ENCODE data around the gene GPR39. TPM values are rescaled to one million over a fixed set of nuclear protein-coding genes. Genes with fewer than 3 reads are reported as not detected.

The GPR39 gene
- total and polyA plus RNA-seq, 4 donors = 0.23 to 0.42 TPM; not detected in 2

- Histone ChIP-seq H3K4me3 (ENCODE audit: low read length in 2 of 2) (no peak overlapping the region), H3K36me3 (ENCODE audit: control insufficient read depth in 1 of 2, insufficient read depth in 2 of 2, low read length in 1 of 2) (no peaks in the 10 kb centered on the region), H3K9me3 (ENCODE audit: control insufficient read depth, low read length) (no peaks in the 10 kb centered on the region), H3K27me3 (ENCODE audit: control insufficient read depth in 1 of 2, insufficient read depth in 2 of 2, low read length in 1 of 2) (peaks cover 0 to 2% of the 10 kb centered on the region in 2 donors), H3K4me1 (ENCODE audit: control insufficient read depth in 1 of 2, insufficient read depth in 2 of 2, low read length in 2 of 2) (no peaks in the 10 kb centered on the region), H3K27ac (ENCODE audit: low read depth in 1 of 2, low read length in 2 of 2) (no peak overlapping the region)
- no peak for ATAC-seq (ENCODE audit: low FRiP score)
- DNase-seq = no peak
- intact Hi-C loops (cut with DNase I) = no loop called here
- WGBS, 2 donors = 73 to 81% methylated on average over 3 of the region's 3 CpGs
These were observed 66.2 kb downstream of the GPR39 start for GRCh38 chr2:132482821-132483220.

DNA sequence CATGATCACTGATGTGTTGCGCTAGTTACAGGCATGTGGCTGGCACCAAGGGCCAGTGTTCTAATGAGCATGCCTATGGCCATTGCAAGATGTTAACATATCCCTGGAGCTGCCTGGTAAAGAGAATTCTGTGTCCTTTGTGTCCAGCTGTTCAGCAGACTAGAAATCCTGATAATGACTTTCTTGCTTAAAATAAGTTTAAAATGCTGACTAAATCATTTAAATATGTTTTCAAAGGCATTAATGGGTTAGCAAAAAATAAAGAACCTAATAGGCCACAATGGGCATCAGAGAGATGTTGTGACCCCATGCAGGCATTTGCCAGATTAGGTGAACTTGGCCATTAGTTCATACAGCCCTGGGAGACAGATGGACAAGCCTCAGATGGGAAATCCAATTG, 67.5 kb downstream of the GPR39 start:
- 85 to 98% methylated on average over 1 of the region's 1 CpG for WGBS, 2 donors
- ATAC-seq (ENCODE audit: low FRiP score) (no peak), DNase-seq (no peak)
- no peak overlapping the region for H3K27ac ChIP-seq (ENCODE audit: low read depth in 1 of 2, low read length in 2 of 2)
- intact Hi-C loops (cut with DNase I) = no loop called here
- no peaks in the 10 kb centered on the region for H3K9me3 ChIP-seq (ENCODE audit: control insufficient read depth, low read length)
- peaks cover 0 to 2% of the 10 kb centered on the region in 2 donors for H3K27me3 ChIP-seq (ENCODE audit: control insufficient read depth in 1 of 2, insufficient read depth in 2 of 2, low read length in 1 of 2)
- H3K36me3 ChIP-seq (ENCODE audit: control insufficient read depth in 1 of 2, insufficient read depth in 2 of 2, low read length in 1 of 2) = no peaks in the 10 kb centered on the region
- H3K4me3 ChIP-seq (ENCODE audit: low read length in 2 of 2) = no peak overlapping the region
- no peaks in the 10 kb centered on the region for H3K4me1 ChIP-seq (ENCODE audit: control insufficient read depth in 1 of 2, insufficient read depth in 2 of 2, low read length in 2 of 2)

DNA sequence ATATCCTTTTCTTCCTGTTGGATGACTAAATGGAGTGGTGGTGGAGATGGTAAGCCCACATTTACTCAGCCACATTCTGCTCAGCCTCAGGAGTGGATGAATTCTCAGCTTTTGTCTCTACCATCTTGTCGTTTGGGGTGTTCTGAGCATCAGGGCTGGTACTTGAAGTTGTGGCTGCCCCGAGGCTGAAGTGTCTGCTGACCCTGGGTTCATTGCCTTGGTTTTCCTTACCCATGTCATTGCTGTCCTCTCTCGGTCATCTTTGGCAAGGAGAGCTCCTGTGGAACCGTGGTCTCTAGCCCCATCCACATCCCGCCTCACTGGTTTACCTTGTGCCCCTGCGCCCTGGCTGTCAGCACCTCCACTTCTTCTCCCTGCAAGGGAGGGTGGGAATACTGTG, 71.9 kb downstream of the GPR39 start:
- H3K27ac ChIP-seq (ENCODE audit: low read depth in 1 of 2, low read length in 2 of 2) = no peak overlapping the region
- H3K4me1 ChIP-seq (ENCODE audit: control insufficient read depth in 1 of 2, insufficient read depth in 2 of 2, low read length in 2 of 2) = no peaks in the 10 kb centered on the region
- intact Hi-C loops (cut with DNase I) = no loop called here
- H3K4me3 ChIP-seq (ENCODE audit: low read length in 2 of 2) = no peak overlapping the region
- DNase-seq (no peak), ATAC-seq (ENCODE audit: low FRiP score) (no peak)
- H3K9me3 ChIP-seq (ENCODE audit: control insufficient read depth, low read length) = peaks cover 1% of the 10 kb centered on the region
- no peaks in the 10 kb centered on the region for H3K36me3 ChIP-seq (ENCODE audit: control insufficient read depth in 1 of 2, insufficient read depth in 2 of 2, low read length in 1 of 2)
- H3K27me3 ChIP-seq (ENCODE audit: control insufficient read depth in 1 of 2, insufficient read depth in 2 of 2, low read length in 1 of 2) = peaks cover 0 to 2% of the 10 kb centered on the region in 2 donors
- 86 to 92% methylated on average over 6 of the region's 6 CpGs for WGBS, 2 donors

DNA sequence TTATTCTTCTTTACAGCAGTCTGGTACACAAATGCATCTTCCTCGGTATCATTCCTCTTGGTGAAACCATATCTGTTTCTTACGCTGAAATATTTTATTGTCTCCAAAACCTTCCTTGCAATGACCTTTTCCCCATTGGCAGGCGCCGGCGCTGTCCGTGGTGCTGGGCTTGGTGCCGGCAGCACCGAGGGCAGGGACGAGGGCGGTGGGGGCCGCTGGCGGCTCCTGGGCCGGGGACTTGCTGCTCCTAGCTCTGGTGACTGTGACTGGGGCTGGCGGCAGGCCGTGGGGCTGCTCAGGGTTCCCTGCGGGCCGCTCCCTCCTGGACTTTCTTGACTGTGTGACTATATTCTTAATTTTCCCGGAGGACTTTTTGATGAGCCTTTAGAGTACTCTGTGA, 72.5 kb downstream of the GPR39 start:
- intact Hi-C loops (cut with DNase I) = no loop called here
- H3K4me1 ChIP-seq (ENCODE audit: control insufficient read depth in 1 of 2, insufficient read depth in 2 of 2, low read length in 2 of 2) = no peaks in the 10 kb centered on the region
- ATAC-seq (ENCODE audit: low FRiP score) (no peak), DNase-seq (no peak)
- no peak overlapping the region for H3K27ac ChIP-seq (ENCODE audit: low read depth in 1 of 2, low read length in 2 of 2)
- WGBS, 2 donors = 12 to 15% methylated on average over 18 of the region's 18 CpGs
- H3K27me3 ChIP-seq (ENCODE audit: control insufficient read depth in 1 of 2, insufficient read depth in 2 of 2, low read length in 1 of 2) = peaks cover 0 to 2% of the 10 kb centered on the region in 2 donors
- no peak overlapping the region for H3K4me3 ChIP-seq (ENCODE audit: low read length in 2 of 2)
- no peaks in the 10 kb centered on the region for H3K36me3 ChIP-seq (ENCODE audit: control insufficient read depth in 1 of 2, insufficient read depth in 2 of 2, low read length in 1 of 2)
- H3K9me3 ChIP-seq (ENCODE audit: control insufficient read depth, low read length) = peaks cover 2% of the 10 kb centered on the region

DNA sequence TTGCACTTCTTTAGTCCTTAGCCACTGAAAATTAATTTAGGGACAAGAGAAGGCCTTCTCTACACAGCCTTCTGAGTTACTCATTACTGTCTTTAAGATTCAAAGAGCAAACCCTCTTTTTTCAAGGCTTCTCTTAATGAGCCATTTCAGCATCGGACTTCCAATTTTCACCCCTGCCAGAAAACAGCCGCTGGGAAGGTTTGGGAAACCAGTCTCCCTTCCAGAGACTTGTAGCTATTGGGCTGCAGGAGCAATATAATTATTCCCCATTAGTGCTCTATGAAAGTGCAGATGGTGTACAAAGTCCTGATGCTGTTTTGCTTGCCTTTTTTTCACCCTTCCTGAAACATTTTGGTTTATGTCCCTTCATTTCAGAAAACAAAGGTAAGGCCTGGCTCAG, 79.3 kb downstream of the GPR39 start:
- ATAC-seq (ENCODE audit: low FRiP score) (no peak), DNase-seq (no peak)
- Histone ChIP-seq H3K4me1 (ENCODE audit: control insufficient read depth in 1 of 2, insufficient read depth in 2 of 2, low read length in 2 of 2) (no peaks in the 10 kb centered on the region), H3K36me3 (ENCODE audit: control insufficient read depth in 1 of 2, insufficient read depth in 2 of 2, low read length in 1 of 2) (no peaks in the 10 kb centered on the region), H3K9me3 (ENCODE audit: control insufficient read depth, low read length) (peaks cover 6% of the 10 kb centered on the region), H3K4me3 (ENCODE audit: low read length in 2 of 2) (no peak overlapping the region), H3K27ac (ENCODE audit: low read depth in 1 of 2, low read length in 2 of 2) (no peak overlapping the region), H3K27me3 (ENCODE audit: control insufficient read depth in 1 of 2, insufficient read depth in 2 of 2, low read length in 1 of 2) (no peaks in the 10 kb centered on the region)
- 78 to 87% methylated on average over 2 of the region's 2 CpGs for WGBS, 2 donors
- intact Hi-C loops (cut with DNase I) = no loop called here

- WGBS, 2 donors = 63 to 67% methylated on average over 4 of the region's 4 CpGs
- Histone ChIP-seq H3K27me3 (ENCODE audit: control insufficient read depth in 1 of 2, insufficient read depth in 2 of 2, low read length in 1 of 2) (no peaks in the 10 kb centered on the region), H3K9me3 (ENCODE audit: control insufficient read depth, low read length) (peaks cover 6% of the 10 kb centered on the region), H3K4me1 (ENCODE audit: control insufficient read depth in 1 of 2, insufficient read depth in 2 of 2, low read length in 2 of 2) (no peaks in the 10 kb centered on the region), H3K27ac (ENCODE audit: low read depth in 1 of 2, low read length in 2 of 2) (no peak overlapping the region), H3K4me3 (ENCODE audit: low read length in 2 of 2) (no peak overlapping the region), H3K36me3 (ENCODE audit: control insufficient read depth in 1 of 2, insufficient read depth in 2 of 2, low read length in 1 of 2) (no peaks in the 10 kb centered on the region)
- no peak for DNase-seq
- intact Hi-C loops (cut with DNase I) = no loop called here
- no peak for ATAC-seq (ENCODE audit: low FRiP score)
These were observed 80.0 kb downstream of the GPR39 start for GRCh38 chr2:132496555-132496954.

DNA sequence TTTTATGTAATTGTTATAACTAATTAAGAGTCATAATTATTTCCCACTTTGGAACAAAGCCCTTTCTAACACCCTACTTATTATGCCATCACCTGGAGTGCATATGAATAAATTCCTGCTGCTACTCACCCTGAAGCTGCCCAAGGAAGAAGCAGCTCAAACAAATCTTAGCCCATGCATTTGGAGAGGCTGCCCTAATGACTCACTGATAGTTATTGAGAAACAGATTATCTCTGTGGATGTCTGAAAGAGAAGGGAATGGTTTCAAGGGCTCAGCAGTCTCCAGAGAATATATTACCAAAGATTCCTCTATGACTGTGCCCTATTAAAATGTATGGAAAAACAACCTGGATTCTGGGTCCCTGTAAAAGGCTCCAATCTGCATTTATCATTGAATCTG, 81.0 kb downstream of the GPR39 start:
- Histone ChIP-seq H3K4me1 (ENCODE audit: control insufficient read depth in 1 of 2, insufficient read depth in 2 of 2, low read length in 2 of 2) (no peaks in the 10 kb centered on the region), H3K4me3 (ENCODE audit: low read length in 2 of 2) (no peak overlapping the region), H3K27ac (ENCODE audit: low read depth in 1 of 2, low read length in 2 of 2) (no peak overlapping the region), H3K9me3 (ENCODE audit: control insufficient read depth, low read length) (peaks cover 6% of the 10 kb centered on the region), H3K27me3 (ENCODE audit: control insufficient read depth in 1 of 2, insufficient read depth in 2 of 2, low read length in 1 of 2) (no peaks in the 10 kb centered on the region), H3K36me3 (ENCODE audit: control insufficient read depth in 1 of 2, insufficient read depth in 2 of 2, low read length in 1 of 2) (no peaks in the 10 kb centered on the region)
- DNase-seq (no peak), ATAC-seq (ENCODE audit: low FRiP score) (no peak)
- intact Hi-C loops (cut with DNase I) = no loop called here

GRCh38 chr2:132503701-132504100, 87.1 kb downstream of the GPR39 start:
- WGBS, 2 donors = 46 to 61% methylated on average over 1 of the region's 1 CpG
- intact Hi-C loops (cut with DNase I) = no loop called here
- Histone ChIP-seq H3K27me3 (ENCODE audit: control insufficient read depth in 1 of 2, insufficient read depth in 2 of 2, low read length in 1 of 2) (no peaks in the 10 kb centered on the region), H3K27ac (ENCODE audit: low read depth in 1 of 2, low read length in 2 of 2) (no peak overlapping the region), H3K36me3 (ENCODE audit: control insufficient read depth in 1 of 2, insufficient read depth in 2 of 2, low read length in 1 of 2) (no peaks in the 10 kb centered on the region), H3K4me3 (ENCODE audit: low read length in 2 of 2) (no peak overlapping the region), H3K9me3 (ENCODE audit: control insufficient read depth, low read length) (peaks cover 3% of the 10 kb centered on the region), H3K4me1 (ENCODE audit: control insufficient read depth in 1 of 2, insufficient read depth in 2 of 2, low read length in 2 of 2) (no peaks in the 10 kb centered on the region)
- ATAC-seq (ENCODE audit: low FRiP score) (no peak), DNase-seq (no peak)

DNA sequence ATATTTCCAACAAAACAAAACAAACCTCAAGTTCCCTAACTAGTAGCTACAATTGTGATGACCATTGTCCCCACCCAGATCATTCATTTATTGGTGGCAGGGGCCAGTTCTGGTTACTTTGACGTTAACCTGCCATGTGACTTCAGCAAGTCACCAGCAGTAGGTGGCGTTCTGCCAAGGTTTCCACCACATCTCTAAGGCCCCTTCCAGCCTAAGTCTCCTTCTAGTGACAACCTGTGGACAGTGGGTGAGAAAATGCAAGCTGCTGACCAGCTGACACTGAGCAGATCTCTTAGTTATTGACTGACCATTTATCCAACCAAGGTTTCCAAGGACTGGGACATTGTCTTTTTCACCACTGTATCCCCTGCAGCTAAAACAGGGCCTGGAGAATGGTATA, 98.4 kb downstream of the GPR39 start:
- H3K4me3 ChIP-seq (ENCODE audit: low read length in 2 of 2) = no peak overlapping the region
- no peaks in the 10 kb centered on the region for H3K27me3 ChIP-seq (ENCODE audit: control insufficient read depth in 1 of 2, insufficient read depth in 2 of 2, low read length in 1 of 2)
- H3K4me1 ChIP-seq (ENCODE audit: control insufficient read depth in 1 of 2, insufficient read depth in 2 of 2, low read length in 2 of 2) = no peaks in the 10 kb centered on the region
- 29% methylated on average over 2 of the region's 2 CpGs for WGBS, 2 donors
- ATAC-seq (ENCODE audit: low FRiP score) = no peak
- DNase-seq = no peak
- no peaks in the 10 kb centered on the region for H3K36me3 ChIP-seq (ENCODE audit: control insufficient read depth in 1 of 2, insufficient read depth in 2 of 2, low read length in 1 of 2)
- no peak overlapping the region for H3K27ac ChIP-seq (ENCODE audit: low read depth in 1 of 2, low read length in 2 of 2)
- no peaks in the 10 kb centered on the region for H3K9me3 ChIP-seq (ENCODE audit: control insufficient read depth, low read length)
- intact Hi-C loops (cut with DNase I) = no loop called here

All from aorta (tissue), 5 donors.